HepG2 (cell line): ENCODE data around the gene AIDA. TPM values are rescaled to one million over a fixed set of nuclear protein-coding genes. Genes with fewer than 3 reads are reported as not detected.

Experiments used
- CBX5 ChIP-seq: sonication (generic); formaldehyde crosslinking; IDR thresholded peaks from 2 replicates; pipeline ENCODE4 v1.4.0; 2020; ENCODE audit warnings: missing genetic modification reagents, borderline replicate concordance
- FOXA1 ChIP-seq, 2 experiments: fragments of 450-650 bp in 1 of 2; sonication (generic) in 1 of 2; formaldehyde crosslinking in 1 of 2; IDR thresholded peaks; 2 replicates each; pipeline versions ENCODE4 v1.4.0 to v1.6.1; 2016 to 2020; ENCODE audit warnings: missing genetic modification reagents in 1 of 2
- LCORL ChIP-seq, 2 experiments: fragments of 450-650 bp in 1 of 2; sonication (generic) in 1 of 2; formaldehyde crosslinking in 1 of 2; IDR thresholded peaks; 2 replicates each; pipeline versions ENCODE4 v1.5.0 to v1.6.1; 2017 to 2020; ENCODE audit warnings: antibody characterized with exemption in 1 of 2, missing genetic modification reagents in 1 of 2
- NR3C1 ChIP-seq: sonication (generic); formaldehyde crosslinking; IDR thresholded peaks from 2 replicates; pipeline ENCODE4 v1.4.0; 2020; ENCODE audit warnings: missing genetic modification reagents
- TAF15 ChIP-seq: fragments of 200-400 bp; formaldehyde crosslinking; IDR thresholded peaks from one replicate; pipeline ENCODE4 v1.6.1; 2018; ENCODE audit warnings: mild to moderate bottlenecking, low read depth, low read length; ENCODE audit not compliant: poor library complexity, severe bottlenecking
- TP53 ChIP-seq: sonication (generic); formaldehyde crosslinking; conservative IDR thresholded peaks from 2 replicates; pipeline ENCODE4 v1.4.0; 2020; ENCODE audit warnings: missing genetic modification reagents
- ZNF160 ChIP-seq: sonication (generic); formaldehyde crosslinking; IDR thresholded peaks from 2 replicates; pipeline ENCODE4 v1.8.0; 2022; ENCODE audit warnings: mild to moderate bottlenecking, inconsistent platforms, missing genetic modification reagents
- ZNF326 ChIP-seq: sonication (generic); formaldehyde crosslinking; IDR thresholded peaks from 2 replicates; pipeline ENCODE4 v1.4.0; 2020; ENCODE audit warnings: missing genetic modification reagents, borderline replicate concordance
- ZNF350 ChIP-seq: sonication (generic); formaldehyde crosslinking; IDR thresholded peaks from 2 replicates; pipeline ENCODE4 v1.4.0; 2020; ENCODE audit warnings: mild to moderate bottlenecking, low read depth, missing genetic modification reagents, borderline replicate concordance
- ZNF558 ChIP-seq: sonication (generic); formaldehyde crosslinking; IDR thresholded peaks from 2 replicates; pipeline ENCODE4 v1.9.0; 2022; ENCODE audit warnings: mild to moderate bottlenecking, missing genetic modification reagents, borderline replicate concordance
- ZNF605 ChIP-seq: sonication (generic); formaldehyde crosslinking; IDR thresholded peaks from 2 replicates; pipeline ENCODE4 v1.8.0; 2022; ENCODE audit warnings: mild to moderate bottlenecking, missing genetic modification reagents
- ZNF678 ChIP-seq: sonication (generic); formaldehyde crosslinking; IDR thresholded peaks from 2 replicates; pipeline ENCODE4 v1.4.0; 2020; ENCODE audit warnings: mild to moderate bottlenecking, missing genetic modification reagents
- ZNF768 ChIP-seq: sonication (generic); formaldehyde crosslinking; IDR thresholded peaks from 2 replicates; pipeline ENCODE4 v1.4.0; 2020; ENCODE audit warnings: missing genetic modification reagents
- ZSCAN21 ChIP-seq: sonication (generic); formaldehyde crosslinking; IDR thresholded peaks from 2 replicates; pipeline ENCODE4 v1.8.0; 2022; ENCODE audit warnings: mild to moderate bottlenecking, missing genetic modification reagents, moderate library complexity, borderline replicate concordance
- polyA plus RNA-seq, 8 experiments: library from polyadenylated mRNA; depleted of rRNA in 3 of 8; stranded (reverse) in 7 of 8; unstranded in 1 of 8; fragments of >200 nt; fragmentation: Illumina TruSeq in 4 of 8; extraction: Trizol in 4 of 8; gene quantifications; 2 replicates each; pipeline versions ENCODE4 v1.2.1 to v1.2.3, GENCODE V29; 2011 to 2016; ENCODE audit warnings: low read depth in 4 of 8, missing spikeins in 1 of 8, mixed read lengths in 1 of 8; ENCODE audit not compliant: insufficient read depth in 1 of 8
- total RNA-seq, 5 experiments: library from RNA; depleted of rRNA; stranded (reverse); fragments of >200 nt; fragmentation: Illumina TruSeq; extraction: Trizol; gene quantifications; 2 replicates each; pipeline ENCODE4 v1.2.3, GENCODE V29; 2016; ENCODE audit warnings: low read depth in 1 of 5
- TF ChIP-seq, protein P1 (sequence below): sonication (generic); formaldehyde crosslinking; IDR thresholded peaks from 2 replicates; pipeline ENCODE4 v1.5.1; 2020; ENCODE audit warnings: missing genetic modification reagents, mild to moderate bottlenecking, borderline replicate concordance
- TF ChIP-seq, protein P2 (sequence below): sonication (generic); formaldehyde crosslinking; IDR thresholded peaks from 2 replicates; pipeline ENCODE4 v1.5.1; 2020; ENCODE audit warnings: mild to moderate bottlenecking, missing genetic modification reagents, moderate library complexity
- TF ChIP-seq, protein P3 (sequence below): sonication (generic); formaldehyde crosslinking; IDR thresholded peaks from 2 replicates; pipeline ENCODE4 v1.4.0; 2020; ENCODE audit warnings: missing genetic modification reagents
- TF ChIP-seq, protein P4 (sequence below): sonication (generic); formaldehyde crosslinking; IDR thresholded peaks from 2 replicates; pipeline ENCODE4 v1.4.0; 2020; ENCODE audit warnings: missing genetic modification reagents, borderline replicate concordance

AIDA gene
- total and polyA plus RNA-seq, 2 of the 13 experiments (the other 11 are each of a cell fraction or from before 2014, with no cell fraction given) = 17.5 to 35.4 TPM

DNA sequence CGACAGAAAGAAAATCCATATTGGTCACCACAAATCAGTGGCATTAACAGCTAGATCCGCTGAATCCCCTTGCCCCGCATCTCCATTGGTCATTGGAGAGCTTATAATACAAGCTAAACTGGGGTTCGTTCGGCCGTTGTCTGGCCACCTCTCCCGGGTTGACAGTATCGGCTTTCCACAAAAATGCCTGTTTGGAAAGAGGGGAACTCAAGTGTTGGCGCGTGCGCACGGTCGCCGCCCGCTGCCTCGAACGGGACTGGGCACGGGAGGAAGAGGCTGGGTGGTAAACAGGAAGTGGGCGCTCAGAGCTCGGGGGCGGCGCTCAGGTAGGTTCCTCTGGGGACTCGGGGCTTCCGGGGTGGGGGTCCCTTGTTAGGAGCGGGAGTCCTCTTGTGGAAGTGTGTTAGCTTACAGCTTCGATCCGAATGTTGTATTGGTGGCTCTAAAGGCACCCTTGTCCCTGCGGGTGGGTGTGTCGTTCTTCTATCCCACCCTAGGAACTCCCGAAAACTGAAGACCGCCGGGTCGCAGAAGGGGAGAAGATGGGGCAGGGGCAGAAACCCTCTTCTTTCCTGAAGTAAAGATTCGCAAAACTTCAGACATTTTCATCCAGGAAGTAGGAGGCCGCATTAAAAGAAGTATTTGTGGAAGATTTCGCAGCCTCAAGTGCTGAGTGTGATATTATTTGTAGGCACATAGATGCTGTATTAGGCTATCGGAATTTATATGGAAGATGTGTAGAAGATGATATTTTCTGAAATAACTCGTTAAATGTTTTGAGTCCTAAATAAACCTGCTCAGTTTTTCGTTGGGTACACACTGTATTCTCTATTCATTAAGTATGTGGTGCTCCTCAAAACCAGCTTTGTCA lies 1.0 kb upstream of the AIDA start (continued):
- TF ChIP-seq ZNF350 (CRISPR knock-in tag) (peak; percentile 64), ZNF768 (CRISPR knock-in tag) (no peak), ZNF160 (CRISPR knock-in tag) (no peak), ZSCAN21 (0 out of 2 replicates have a peak, but pooled peaks have one; percentile 29), FOXA1 (IDR thresholded peaks at IDR 0.05) (no peak), FOXA1 (CRISPR knock-in tag; IDR thresholded peaks at IDR 0.05) (peak; percentile 81), CBX5 (no peak), ZNF558 (CRISPR knock-in tag) (0 out of 2 replicates have a peak, but pooled peaks have one; percentile 21), LCORL (IDR thresholded peaks at IDR 0.05) (no peak), LCORL (CRISPR knock-in tag; IDR thresholded peaks at IDR 0.05) (peak; percentile 66), TP53 (no peak), ZNF605 (CRISPR knock-in tag) (peak; percentile 80; the same call in 1 of the 2 replicates), ZNF326 (CRISPR knock-in tag) (no peak), ZNF678 (no peak), TAF15 (no peak), NR3C1 (CRISPR knock-in tag) (no peak)
- TF ChIP-seq, protein P1, sequence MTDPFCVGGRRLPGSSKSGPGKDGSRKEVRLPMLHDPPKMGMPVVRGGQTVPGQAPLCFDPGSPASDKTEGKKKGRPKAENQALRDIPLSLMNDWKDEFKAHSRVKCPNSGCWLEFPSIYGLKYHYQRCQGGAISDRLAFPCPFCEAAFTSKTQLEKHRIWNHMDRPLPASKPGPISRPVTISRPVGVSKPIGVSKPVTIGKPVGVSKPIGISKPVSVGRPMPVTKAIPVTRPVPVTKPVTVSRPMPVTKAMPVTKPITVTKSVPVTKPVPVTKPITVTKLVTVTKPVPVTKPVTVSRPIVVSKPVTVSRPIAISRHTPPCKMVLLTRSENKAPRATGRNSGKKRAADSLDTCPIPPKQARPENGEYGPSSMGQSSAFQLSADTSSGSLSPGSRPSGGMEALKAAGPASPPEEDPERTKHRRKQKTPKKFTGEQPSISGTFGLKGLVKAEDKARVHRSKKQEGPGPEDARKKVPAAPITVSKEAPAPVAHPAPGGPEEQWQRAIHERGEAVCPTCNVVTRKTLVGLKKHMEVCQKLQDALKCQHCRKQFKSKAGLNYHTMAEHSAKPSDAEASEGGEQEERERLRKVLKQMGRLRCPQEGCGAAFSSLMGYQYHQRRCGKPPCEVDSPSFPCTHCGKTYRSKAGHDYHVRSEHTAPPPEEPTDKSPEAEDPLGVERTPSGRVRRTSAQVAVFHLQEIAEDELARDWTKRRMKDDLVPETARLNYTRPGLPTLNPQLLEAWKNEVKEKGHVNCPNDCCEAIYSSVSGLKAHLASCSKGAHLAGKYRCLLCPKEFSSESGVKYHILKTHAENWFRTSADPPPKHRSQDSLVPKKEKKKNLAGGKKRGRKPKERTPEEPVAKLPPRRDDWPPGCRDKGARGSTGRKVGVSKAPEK = 0 out of 2 replicates have a peak, but pooled peaks have one; percentile 47
- TF ChIP-seq, protein P2, sequence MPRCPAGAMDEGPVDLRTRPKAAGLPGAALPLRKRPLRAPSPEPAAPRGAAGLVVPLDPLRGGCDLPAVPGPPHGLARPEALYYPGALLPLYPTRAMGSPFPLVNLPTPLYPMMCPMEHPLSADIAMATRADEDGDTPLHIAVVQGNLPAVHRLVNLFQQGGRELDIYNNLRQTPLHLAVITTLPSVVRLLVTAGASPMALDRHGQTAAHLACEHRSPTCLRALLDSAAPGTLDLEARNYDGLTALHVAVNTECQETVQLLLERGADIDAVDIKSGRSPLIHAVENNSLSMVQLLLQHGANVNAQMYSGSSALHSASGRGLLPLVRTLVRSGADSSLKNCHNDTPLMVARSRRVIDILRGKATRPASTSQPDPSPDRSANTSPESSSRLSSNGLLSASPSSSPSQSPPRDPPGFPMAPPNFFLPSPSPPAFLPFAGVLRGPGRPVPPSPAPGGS (CRISPR knock-in tag) = no peak
- TF ChIP-seq, protein P3, sequence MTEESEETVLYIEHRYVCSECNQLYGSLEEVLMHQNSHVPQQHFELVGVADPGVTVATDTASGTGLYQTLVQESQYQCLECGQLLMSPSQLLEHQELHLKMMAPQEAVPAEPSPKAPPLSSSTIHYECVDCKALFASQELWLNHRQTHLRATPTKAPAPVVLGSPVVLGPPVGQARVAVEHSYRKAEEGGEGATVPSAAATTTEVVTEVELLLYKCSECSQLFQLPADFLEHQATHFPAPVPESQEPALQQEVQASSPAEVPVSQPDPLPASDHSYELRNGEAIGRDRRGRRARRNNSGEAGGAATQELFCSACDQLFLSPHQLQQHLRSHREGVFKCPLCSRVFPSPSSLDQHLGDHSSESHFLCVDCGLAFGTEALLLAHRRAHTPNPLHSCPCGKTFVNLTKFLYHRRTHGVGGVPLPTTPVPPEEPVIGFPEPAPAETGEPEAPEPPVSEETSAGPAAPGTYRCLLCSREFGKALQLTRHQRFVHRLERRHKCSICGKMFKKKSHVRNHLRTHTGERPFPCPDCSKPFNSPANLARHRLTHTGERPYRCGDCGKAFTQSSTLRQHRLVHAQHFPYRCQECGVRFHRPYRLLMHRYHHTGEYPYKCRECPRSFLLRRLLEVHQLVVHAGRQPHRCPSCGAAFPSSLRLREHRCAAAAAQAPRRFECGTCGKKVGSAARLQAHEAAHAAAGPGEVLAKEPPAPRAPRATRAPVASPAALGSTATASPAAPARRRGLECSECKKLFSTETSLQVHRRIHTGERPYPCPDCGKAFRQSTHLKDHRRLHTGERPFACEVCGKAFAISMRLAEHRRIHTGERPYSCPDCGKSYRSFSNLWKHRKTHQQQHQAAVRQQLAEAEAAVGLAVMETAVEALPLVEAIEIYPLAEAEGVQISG = peak; percentile 56; the same call in 1 of the 2 replicates
- TF ChIP-seq, protein P4, sequence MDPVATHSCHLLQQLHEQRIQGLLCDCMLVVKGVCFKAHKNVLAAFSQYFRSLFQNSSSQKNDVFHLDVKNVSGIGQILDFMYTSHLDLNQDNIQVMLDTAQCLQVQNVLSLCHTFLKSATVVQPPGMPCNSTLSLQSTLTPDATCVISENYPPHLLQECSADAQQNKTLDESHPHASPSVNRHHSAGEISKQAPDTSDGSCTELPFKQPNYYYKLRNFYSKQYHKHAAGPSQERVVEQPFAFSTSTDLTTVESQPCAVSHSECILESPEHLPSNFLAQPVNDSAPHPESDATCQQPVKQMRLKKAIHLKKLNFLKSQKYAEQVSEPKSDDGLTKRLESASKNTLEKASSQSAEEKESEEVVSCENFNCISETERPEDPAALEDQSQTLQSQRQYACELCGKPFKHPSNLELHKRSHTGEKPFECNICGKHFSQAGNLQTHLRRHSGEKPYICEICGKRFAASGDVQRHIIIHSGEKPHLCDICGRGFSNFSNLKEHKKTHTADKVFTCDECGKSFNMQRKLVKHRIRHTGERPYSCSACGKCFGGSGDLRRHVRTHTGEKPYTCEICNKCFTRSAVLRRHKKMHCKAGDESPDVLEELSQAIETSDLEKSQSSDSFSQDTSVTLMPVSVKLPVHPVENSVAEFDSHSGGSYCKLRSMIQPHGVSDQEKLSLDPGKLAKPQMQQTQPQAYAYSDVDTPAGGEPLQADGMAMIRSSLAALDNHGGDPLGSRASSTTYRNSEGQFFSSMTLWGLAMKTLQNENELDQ = no peak
